Brain microvascular endothelial cell (primary cell): ENCODE results near the gene NF1.
A peak's percentile ranks its signal among the peaks of the same experiment; 100 is the strongest.
"Not testable (repeated sequence)": the region's sequence is repeated elsewhere in the genome, so short reads cannot be mapped to it uniquely, and the experiment has no call there.

ENCODE experiments used
- DNase-seq: peaks from one replicate; pipeline ENCODE4 v3.0.0-alpha.2; 2020
- H3K27ac ChIP-seq: fragments of 250-450 bp; sonication (Bioruptor Pico); 2 replicates; pipeline ENCODE4 v1.5.1; 2020; ENCODE audit warnings: mild to moderate bottlenecking, moderate library complexity
- H3K27me3 ChIP-seq: fragments of 250-450 bp; sonication (Bioruptor Pico); replicated peaks from 2 replicates; pipeline ENCODE4 v1.5.1; 2020; ENCODE audit warnings: mild to moderate bottlenecking
- H3K36me3 ChIP-seq: fragments of 250-450 bp; sonication (Bioruptor Pico); replicated peaks from 2 replicates; pipeline ENCODE4 v1.5.1; 2020; ENCODE audit warnings: mild to moderate bottlenecking
- H3K4me3 ChIP-seq: 2 replicates; pipeline ENCODE4 v1.5.1; 2011; ENCODE audit warnings: low read depth, mild to moderate bottlenecking, control low read depth, low read length, moderate library complexity
- in situ Hi-C: cut with HindIII; loops from 2 replicates; pipeline ENCODE4 v1.10.0; 2017; ENCODE audit warnings: low sequenced_read_pairs, low pct_ligation_motif_present
- TF ChIP-seq, protein P1 (sequence below): IDR thresholded peaks from 2 replicates; pipeline ENCODE4 v1.5.1; 2011; ENCODE audit warnings: low read depth, mild to moderate bottlenecking, moderate library complexity, low read length, control low read depth, inconsistent platforms; ENCODE audit errors: missing control alignments

NF1 gene

DNA sequence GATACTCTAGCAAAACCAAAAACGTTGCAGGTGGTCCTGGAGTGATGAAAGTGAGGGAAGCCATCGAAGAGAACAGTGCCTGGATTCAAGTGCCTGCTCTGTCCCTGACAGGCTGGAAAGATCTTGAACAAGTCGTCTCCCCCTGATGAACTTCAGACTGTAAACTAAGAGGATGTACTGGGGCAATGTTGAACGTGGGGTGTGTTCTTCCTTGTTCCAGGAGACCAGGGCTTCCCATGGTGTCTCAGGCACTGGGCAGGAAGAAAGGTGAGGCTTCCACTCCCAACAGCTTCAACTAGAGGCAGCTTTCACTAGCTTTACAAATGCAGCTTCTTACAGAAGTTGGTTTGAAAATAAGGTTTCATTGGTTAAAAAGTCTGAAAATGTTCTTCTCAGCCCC lies 21.4 kb upstream of the NF1 start:
- Histone ChIP-seq H3K27me3 (no peaks in the 10 kb centered on the region), H3K36me3 (no peaks in the 10 kb centered on the region), H3K4me3 (no peak overlapping the region), H3K27ac (no peak overlapping the region)
- TF ChIP-seq, protein P1, sequence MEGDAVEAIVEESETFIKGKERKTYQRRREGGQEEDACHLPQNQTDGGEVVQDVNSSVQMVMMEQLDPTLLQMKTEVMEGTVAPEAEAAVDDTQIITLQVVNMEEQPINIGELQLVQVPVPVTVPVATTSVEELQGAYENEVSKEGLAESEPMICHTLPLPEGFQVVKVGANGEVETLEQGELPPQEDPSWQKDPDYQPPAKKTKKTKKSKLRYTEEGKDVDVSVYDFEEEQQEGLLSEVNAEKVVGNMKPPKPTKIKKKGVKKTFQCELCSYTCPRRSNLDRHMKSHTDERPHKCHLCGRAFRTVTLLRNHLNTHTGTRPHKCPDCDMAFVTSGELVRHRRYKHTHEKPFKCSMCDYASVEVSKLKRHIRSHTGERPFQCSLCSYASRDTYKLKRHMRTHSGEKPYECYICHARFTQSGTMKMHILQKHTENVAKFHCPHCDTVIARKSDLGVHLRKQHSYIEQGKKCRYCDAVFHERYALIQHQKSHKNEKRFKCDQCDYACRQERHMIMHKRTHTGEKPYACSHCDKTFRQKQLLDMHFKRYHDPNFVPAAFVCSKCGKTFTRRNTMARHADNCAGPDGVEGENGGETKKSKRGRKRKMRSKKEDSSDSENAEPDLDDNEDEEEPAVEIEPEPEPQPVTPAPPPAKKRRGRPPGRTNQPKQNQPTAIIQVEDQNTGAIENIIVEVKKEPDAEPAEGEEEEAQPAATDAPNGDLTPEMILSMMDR, result no peak
- no peak for DNase-seq
- in situ Hi-C loops, result no loop called here

DNA sequence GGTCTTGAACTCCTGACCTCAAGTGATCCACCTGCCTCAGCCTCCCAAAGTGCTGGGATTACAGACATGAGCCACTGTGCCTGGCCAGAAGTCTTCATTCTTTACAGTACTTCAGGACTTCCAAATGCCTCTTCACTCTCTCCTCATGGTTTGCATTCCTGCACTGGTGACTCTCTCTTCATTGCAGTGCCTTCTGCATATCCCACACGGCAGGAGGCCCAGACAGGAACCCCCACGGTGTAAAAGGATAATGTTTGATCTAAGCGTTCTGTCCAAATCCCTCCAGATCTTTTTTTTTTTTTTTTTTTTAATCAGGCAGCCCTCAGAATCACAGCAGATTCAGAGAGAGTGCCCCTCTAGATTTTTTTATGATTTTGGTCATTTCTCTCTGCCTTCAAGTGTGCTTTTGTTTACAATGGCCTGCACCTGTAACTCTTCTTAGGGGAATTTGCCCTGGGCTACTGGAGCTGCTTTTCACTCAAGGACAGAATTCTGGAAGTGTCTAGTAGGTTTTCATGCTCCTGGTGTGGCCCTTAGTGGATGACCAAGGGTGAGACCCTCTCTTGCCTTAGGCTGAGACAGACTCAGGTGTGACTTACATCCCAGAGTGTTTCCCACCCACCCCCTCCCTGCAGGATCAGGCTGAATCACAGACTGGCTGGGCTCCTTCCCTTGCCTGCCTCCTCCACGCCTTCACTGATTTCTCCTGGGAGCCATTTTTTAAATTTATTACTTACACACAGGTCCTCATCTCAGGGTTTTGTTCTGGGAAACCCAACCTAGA lies 19.8 kb upstream of the NF1 start:
- Histone ChIP-seq H3K4me3 (no peak overlapping the region), H3K27ac (no peak overlapping the region), H3K36me3 (no peaks in the 10 kb centered on the region), H3K27me3 (no peaks in the 10 kb centered on the region)
- in situ Hi-C loops, result no loop called here
- DNase-seq, result peak; percentile 61
- TF ChIP-seq, protein P1, result no peak

DNA sequence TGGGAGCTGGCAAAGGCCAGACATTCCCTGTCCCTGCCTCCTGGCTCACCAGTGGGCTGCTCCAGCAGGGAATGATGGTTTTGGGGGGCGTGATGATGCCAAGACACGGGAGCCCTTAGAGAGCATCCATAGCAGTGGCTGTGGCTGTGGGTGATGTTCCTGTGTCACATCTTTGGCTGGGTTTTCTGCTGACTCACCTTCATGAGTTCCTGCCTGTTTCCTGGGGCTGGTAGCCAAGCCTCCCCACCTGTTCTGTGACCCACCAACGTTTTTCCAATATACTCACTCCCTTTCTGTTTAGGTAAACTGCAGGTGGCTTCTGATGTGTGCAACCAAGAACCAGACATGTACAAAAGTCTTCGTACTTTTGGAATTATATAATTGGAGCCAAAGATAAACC lies 16.5 kb upstream of the NF1 start:
- no peak for DNase-seq
- in situ Hi-C loops, result no loop called here
- Histone ChIP-seq H3K27ac (no peak overlapping the region), H3K27me3 (no peaks in the 10 kb centered on the region), H3K4me3 (no peak overlapping the region), H3K36me3 (no peaks in the 10 kb centered on the region)
- TF ChIP-seq, protein P1, result no peak

DNA sequence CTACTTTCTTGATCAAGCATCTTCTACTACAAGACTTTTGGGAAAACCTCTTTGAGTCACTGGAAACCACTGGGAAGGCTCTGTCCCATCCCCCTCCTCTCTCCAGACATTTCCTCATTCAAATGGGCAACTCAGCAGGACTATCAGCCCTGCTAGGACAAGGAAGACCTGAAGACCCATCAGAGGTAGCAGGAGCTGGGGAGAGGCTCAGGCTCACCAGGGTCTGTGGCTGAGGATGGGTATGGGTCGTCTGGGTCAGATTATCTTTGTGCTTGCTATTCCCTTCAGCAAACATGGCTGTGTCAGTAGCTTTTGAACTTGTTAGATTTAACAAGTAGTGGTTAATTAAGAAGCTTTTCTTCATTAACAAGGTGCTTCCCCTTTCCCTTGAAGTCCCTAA lies 15.0 kb upstream of the NF1 start:
- no peak overlapping the region for H3K27ac ChIP-seq
- in situ Hi-C loops, result no loop called here

DNA sequence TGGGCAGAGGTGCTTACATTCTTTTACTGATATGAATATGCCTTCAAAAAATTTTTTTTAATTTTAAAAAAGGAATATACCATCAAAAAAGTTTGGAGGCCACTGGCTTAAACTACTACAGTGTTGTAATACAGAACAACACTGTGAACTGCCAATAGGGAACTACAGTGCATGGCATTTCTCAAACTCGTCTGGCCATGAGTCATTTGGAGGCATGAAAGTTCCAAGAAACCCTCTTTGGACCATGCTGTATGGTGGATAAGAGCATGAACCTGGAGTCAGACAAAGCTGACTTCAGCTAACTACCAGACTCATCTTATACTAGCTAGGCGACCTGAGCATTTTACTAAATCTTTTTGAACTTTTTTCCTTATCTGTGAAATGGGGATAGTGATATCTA lies 9.2 kb upstream of the NF1 start:
- Histone ChIP-seq H3K27ac (no peak overlapping the region), H3K4me3 (no peak overlapping the region), H3K36me3 (no peaks in the 10 kb centered on the region), H3K27me3 (no peaks in the 10 kb centered on the region)
- DNase-seq, result peak; percentile 55
- TF ChIP-seq, protein P1, result no peak
- in situ Hi-C loops, result no loop called here

More for the DNA sequence above, 15.0 kb upstream of the NF1 start:
- Histone ChIP-seq H3K4me3 (no peak overlapping the region), H3K27me3 (no peaks in the 10 kb centered on the region), H3K36me3 (no peaks in the 10 kb centered on the region)
- no peak for DNase-seq
- TF ChIP-seq, protein P1, result no peak

DNA sequence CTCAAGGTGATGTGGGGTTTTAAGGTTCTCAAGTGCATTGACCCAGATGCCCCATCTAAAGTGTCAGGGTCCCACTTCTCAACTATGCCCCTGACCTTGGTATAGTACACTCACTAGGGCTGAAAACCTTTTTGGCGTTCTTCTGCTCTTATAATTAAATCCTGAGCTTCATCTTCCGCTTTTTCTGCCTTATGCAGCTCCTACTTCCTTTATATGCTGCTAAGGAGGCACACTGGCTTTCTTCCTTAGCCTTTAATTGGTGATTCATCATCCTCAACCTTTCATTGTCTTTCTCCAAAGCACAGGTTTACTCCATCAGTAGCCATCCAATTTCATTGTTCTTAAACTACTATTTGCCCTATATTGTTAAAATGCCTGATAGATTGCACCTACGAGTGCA lies 5.3 kb upstream of the NF1 start:
- no peak for DNase-seq
- H3K4me3 ChIP-seq, result no peak overlapping the region
- in situ Hi-C loops, result no loop called here
- H3K27ac ChIP-seq, result no peak overlapping the region
- H3K36me3 ChIP-seq, result no peaks in the 10 kb centered on the region
- H3K27me3 ChIP-seq, result no peaks in the 10 kb centered on the region
- TF ChIP-seq, protein P1, result no peak

DNA sequence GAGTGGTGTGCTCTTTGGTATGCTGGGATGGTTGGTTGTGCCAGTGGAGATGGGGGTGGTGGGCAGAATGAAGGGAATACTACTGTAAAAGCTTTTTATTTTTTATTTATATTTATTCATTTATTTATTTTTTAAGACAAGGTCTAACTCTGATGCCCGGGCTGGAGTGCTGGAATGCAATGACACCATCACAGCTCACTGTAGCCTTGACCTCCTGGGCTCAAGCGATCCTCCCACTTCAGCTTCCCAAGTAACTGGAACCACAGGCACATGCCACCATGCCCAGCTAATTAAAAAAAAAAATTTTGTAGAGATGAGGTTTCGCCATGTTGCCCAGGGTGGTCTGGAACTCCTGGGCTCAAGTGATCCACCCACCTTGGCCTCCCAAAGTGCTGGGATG lies 4.1 kb upstream of the NF1 start:
- H3K4me3 ChIP-seq, in situ Hi-C loops, DNase-seq: not testable (repeated sequence)

More for the DNA sequence above, 4.1 kb upstream of the NF1 start:
- H3K36me3 ChIP-seq, H3K27me3 ChIP-seq, H3K27ac ChIP-seq: not testable (repeated sequence)
